GM18498 (cell line): Measurements from ENCODE around the gene CACNA1B.
"Not testable (repeated sequence)": the region's sequence is repeated elsewhere in the genome, so short reads cannot be mapped to it uniquely, and the experiment has no call there.

ENCODE experiments used
- ATAC-seq: cut with Tn5 transposase; IDR thresholded peaks from one replicate; pipeline ENCODE4 v1.9.1; 2021; ENCODE audit warnings: mild to moderate bottlenecking, moderate library complexity; ENCODE audit not compliant: unreplicated experiment

Gene CACNA1B

DNA sequence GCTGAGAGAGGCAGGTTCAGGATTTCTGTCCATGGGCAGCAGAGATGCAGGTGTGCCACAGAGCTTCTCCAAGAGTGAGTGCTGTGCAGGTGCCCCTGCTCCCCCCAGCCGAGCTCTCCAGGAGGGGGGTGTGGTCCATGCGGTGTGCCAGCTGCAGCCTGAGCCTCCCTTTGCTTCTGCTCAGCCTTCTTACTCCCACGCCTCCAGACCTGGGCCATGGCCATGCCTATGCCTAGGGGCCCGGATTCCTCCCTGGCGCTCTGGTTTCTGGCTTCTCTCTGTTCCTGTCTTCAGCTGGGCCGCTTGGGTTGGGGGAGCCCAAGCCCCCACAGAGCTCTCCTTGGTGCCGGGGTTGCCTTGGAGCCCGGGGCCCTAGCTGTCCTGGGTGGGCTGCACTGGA lies 133.3 kb downstream of the CACNA1B start:
- ATAC-seq, result no peak

DNA sequence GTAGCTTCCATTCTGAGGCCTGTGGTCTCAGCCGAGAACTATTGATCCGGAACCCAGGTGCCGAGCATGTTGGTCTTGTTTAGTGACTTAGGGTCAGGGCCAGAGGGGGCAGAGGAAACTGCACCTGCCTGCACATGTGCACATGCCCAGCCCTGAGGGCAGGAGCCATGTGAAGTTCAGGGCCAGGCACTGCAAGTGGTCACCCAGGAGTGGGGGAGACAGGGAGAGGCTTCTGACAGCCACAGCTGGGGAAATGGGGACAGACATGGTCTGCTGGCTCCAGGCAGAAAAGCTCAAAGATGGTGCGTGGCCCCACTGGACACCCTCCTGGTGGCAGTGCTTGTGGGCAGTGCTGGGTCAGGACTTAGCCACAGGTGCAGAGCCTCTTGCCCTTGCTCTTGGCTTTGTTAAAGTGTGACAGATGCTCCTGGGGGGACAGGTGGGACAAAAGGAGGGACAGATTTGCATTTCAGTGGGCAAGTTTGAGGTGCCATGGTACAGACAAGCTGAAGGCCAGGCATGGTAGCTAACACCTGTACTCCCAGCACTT lies 134.4 kb downstream of the CACNA1B start:
- no peak for ATAC-seq

DNA sequence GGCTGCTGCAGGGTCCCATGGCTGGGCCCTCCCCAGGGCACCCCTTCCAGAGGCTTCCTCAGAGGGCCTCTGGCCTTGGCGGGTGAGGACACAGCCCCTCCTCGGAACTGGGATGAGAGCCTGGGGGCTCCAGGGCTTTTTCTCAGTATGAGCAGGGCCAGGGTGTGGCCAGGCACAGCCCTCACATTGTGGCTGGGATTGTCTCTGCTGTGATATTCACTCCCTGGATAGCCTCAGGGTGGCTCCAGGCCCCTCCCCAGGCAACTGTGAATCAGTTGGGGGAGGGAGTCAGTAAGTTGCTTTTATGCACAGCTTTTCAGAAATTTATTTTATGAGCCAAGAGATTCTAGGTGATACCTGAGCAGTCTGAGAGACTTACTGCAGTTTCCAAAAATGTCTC lies 135.7 kb downstream of the CACNA1B start:
- no peak for ATAC-seq

DNA sequence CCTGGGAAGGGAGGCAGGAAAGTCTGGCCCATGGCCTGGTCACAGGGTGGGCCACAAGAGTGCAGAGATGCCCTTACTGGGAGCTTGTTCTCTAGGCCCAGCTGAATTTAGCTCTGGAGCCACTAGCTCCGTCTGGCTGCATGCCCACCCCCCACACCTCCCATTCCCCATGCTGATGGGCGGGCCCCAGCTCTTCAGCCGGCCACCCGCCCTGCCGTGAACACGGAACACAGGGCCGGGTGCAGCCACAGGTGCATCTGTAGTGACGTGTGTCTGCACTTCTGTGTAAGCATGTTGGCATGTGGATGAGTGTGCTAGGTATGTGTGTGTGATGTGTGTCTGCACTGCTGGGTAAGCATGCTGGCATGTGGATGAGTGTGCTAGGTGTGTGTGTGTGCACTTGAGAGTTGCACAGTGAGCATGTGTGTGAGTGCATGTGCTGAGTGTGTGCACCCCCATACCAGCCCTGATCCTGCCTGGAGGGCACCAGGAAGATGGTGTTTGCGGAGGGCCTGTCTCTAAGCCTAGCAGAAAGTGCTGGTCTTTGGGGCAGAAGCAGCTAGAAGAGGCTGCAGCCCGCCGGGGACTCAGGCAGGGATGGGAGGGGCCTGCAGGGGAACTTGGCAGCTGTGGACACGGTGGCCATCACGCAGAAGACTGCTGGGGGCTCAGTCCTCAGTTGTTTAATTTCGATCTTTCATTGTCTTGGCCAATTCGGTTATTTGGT lies 136.4 kb downstream of the CACNA1B start:
- no peak for ATAC-seq

DNA sequence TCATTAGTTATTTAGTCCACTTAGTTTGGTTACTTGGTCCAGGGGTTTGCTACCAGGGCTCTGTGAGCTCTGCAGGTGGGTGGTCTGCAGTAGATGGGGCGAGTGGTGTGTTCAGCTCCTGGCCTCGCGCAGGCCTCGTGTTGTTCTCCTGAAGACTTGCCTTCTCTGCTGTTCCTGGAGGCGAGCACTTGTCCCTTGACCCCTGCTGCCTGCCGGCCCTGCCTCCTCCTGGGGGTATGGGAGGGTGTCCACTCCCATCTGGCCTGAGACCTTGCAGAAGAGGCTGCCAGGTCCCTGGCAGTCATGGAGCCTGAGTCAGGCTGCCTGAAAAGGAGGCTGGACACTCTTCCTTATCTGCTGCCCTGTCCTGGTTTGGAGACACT lies 137.0 kb downstream of the CACNA1B start:
- ATAC-seq, result no peak

DNA sequence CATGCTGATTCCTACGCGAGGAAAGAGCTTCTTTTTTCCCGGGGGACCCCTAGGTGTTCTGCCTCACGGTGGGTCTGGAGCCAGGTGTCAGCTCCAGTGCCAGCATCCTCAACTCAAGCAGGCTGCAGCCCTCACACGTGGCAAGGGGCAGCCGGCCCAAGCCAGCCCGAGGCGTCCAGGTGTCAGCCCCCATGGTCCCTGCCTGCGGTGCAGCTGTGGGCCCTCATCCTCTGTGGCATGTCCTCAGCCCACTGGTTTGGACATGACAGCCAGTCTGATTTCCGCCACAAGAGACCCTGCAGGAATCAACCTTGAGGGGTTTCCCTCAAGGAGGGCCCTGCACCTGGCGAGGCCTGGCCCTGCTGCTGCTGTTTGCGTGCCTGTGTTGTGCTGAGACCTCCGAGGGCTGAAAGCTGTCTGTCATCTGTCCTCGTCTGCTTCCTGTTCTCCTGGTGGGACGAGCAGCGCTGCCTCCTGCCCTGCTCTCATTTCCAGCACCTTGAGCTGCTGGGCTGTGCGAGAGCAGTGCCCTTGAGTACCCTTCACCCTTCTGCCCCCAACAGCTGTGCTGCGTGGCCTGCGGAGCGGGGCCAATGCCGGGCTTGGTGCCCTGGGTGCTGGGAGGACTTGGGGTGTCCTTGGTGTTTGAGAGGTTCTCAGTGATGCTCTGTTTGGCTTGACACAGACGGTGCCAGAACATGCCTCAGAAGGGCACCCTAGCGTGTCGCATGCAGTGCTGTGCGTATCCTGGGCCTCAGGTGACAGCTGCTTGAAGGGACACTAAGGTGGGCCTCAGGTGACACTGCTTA lies 137.6 kb downstream of the CACNA1B start:
- no peak for ATAC-seq

DNA sequence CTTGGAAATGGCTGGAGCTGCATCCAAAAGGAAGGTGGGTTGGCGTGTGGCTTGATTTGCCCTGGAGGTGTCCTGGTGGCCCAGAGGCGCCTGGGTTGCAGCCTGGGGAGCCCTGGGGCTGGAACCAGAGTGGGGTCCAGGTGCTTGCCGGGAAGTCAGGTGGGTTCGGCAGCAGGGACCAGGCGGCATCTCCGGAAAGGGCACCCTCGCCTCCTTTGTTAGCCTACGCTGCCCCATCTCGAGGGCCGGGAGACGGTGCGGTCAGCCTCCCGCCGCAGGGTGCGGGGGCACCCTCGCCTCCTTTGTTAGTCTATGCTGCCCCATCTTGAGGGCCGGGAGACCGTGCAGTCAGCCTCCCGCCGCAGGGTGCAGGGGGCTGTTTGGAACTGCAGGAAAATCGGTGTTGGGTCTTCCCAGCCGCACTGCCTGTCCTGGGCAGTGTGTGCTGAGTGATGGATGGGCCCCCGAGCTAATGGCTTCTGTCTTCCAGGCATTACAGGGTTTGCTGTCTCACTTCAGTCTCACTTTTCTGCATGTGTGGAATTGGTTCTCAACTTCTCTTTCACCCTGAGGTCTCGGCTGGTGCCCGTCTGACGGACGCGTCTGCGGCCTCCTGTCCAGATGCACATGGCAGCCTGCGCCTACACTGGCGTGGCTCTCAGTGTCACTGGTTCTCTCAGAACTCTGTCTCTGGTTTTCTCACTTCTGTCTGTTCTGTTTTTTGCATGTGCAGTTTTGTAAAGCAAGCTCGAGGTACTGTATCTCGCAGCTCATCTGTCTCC lies 139.0 kb downstream of the CACNA1B start:
- no peak for ATAC-seq

DNA sequence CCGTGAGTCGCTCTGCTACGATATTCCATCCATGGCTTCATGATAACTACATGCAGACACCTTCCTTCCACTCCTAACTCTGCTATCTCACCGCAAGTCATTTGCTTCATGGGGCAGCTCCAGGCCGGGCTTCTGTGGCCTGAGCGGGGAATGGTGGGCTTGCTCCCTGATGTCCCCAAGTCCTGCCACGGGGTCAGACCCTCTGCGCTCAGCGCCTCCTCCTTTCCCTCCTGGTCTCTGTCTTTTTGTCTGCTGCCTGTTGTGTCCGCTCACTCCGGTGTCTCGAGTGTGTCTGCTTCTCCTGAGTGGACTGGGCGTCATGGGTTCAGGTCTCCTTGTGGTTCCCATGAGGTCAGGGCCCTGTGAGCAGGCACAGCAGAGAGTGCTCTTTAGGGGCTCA lies 139.6 kb downstream of the CACNA1B start:
- ATAC-seq, result no peak

DNA sequence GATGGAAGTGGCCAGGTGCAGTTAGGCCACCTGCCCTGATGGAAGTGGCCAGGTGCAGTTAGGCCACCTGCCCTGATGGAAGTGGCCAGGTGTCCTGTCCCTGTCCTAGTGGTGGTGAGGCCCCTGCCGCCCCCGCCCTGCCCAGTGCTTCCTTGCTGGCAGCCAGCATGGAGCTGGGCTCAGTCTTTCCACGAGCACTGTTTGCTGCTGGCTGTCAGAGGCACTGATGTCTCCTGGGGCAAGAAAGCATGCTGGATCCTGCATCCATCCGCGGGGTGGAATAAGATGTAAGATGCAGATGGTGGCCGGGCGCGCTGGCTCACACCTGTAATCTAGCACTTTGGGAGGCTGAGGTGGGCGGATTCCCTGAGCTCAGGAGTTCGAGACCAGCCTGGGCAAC lies 141.9 kb downstream of the CACNA1B start:
- ATAC-seq, result not testable (repeated sequence)

DNA sequence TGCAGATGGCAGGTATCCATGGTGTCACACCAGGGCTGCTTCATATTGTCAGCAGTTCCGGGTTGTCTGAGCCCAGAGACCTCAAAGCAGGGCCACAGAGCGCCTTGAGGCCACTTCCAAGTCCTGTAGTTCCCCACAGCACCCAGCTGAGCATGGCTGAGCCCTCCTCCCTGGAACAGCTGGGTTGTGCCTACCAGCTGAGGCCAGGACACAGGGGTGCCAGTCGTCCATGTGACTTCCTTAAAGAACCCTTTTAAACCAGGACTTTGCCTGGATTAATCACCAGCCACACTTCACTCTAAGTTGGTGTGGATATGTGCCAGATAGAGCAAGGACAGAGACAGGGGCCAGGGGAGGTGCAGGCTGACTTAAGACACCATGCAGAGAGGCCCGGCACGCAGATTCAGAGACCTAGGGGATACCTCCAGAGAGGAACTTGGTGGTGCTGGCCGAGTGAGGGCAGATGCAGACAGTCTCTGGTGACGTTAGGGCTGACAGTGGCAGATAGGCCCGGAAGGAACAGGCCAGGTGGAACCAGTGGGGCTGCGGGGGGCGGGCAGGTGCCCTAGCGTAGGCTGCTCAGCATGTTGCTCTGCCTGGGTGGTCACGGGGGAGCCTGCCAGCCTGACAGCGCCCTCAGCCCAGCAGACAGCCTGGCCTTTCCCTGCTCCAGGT lies 142.7 kb downstream of the CACNA1B start:
- no peak for ATAC-seq

DNA sequence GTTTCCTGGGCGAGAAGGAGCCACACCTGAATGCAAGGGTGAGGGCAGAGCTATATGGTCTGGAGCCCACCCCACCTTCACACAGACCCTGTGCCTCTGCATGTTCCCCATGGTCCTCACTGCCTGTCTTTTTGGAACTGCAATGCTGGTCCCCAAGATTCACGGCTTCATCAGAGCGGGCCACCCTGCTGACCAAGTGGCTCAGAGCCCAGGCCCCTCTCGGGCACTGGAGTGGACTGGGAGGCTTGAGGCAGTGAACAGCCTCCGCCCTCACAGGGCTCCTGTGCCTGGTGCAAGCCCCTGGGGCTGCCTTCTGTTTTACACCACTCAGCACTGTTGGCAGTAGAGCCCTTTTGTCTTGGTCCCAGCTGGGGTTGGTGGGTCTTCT lies 143.2 kb downstream of the CACNA1B start:
- no peak for ATAC-seq

DNA sequence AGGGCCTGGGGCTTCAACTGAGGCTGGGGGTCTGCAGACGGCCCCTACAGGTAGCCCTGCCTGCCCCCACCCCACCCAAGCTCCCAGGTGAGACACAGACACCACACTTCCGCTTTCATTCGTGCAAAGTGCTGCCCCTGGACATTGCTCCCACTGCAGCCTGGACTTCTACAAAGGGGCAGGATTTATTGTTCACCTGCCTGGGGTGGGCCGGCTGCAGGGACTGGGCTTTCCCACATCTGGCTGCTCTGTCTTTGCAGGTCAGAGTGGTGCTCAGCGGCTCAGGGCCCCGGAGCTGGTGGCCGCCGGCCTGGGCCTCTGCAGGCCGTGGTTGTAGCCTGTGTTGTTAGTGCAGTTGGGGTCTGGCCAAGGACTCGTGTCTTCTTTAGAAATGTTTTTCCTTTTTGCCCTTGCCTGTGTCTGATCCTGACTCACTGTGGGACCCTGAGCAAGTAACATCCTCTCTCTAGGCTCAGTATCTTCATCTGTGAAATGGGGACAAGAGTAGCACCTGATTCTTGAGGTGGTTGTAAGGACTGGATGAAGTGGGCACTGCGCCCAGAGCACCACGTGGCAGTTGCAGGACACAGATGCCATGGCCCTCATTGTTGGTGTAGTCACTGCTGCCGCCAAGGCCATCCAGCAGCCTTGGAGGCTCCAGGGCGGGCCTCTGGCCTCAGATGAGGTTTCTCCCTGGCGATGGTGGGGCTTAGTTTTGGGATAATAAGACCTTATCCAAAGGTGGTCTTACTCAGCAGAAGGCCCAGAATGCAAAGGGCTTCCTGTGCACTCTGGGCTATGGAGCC lies 143.9 kb downstream of the CACNA1B start:
- ATAC-seq, result no peak

DNA sequence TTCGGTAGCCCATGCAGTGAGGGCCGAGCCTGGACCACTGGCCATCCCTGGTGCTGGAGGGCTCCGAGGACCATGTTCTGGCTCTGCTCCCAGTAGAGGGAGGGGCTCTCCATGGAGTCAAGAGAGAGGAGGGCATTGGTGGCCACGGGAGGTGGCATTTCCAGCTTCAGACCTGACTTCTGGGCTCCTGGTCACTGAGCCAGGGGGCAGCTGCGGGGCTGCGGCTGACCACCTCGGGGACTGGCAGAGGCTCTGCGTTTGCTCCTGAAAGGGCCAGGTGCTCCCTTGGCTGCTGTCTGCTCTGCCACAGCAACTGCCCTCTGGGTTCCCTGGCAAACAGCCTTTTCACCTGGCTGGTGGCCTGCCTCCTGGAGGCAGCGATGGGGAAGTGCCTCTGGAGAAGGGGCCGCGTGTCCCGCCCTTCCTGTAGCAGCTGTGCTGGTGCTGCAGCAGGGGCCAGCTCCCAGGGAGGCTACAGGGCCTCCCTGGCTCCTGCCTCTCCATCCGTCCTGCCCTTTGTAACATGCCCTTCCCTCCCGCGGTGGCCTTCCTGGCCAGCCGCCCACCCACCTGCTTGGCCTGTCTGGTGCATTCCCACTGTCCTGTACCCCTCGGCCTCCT lies 144.6 kb downstream of the CACNA1B start:
- ATAC-seq, result no peak

DNA sequence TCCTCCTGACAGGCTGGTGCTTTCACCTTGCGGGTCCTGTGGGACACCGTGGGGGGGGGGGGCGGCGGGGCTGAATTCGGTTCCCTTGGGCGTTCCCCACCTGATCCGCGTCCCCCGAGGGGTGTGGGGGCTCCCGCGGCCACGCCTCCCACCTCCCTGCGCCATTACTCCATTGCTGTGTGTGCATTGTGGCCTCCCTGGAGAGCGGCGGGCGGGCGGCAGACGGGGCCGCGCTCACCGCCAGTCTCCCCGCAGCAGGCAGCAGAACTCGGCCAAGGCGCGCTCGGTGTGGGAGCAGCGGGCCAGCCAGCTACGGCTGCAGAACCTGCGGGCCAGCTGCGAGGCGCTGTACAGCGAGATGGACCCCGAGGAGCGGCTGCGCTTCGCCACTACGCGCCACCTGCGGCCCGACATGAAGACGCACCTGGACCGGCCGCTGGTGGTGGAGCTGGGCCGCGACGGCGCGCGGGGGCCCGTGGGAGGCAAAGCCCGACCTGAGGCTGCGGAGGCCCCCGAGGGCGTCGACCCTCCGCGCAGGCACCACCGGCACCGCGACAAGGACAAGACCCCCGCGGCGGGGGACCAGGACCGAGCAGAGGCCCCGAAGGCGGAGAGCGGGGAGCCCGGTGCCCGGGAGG lies 145.3 kb downstream of the CACNA1B start:
- ATAC-seq, result no peak

DNA sequence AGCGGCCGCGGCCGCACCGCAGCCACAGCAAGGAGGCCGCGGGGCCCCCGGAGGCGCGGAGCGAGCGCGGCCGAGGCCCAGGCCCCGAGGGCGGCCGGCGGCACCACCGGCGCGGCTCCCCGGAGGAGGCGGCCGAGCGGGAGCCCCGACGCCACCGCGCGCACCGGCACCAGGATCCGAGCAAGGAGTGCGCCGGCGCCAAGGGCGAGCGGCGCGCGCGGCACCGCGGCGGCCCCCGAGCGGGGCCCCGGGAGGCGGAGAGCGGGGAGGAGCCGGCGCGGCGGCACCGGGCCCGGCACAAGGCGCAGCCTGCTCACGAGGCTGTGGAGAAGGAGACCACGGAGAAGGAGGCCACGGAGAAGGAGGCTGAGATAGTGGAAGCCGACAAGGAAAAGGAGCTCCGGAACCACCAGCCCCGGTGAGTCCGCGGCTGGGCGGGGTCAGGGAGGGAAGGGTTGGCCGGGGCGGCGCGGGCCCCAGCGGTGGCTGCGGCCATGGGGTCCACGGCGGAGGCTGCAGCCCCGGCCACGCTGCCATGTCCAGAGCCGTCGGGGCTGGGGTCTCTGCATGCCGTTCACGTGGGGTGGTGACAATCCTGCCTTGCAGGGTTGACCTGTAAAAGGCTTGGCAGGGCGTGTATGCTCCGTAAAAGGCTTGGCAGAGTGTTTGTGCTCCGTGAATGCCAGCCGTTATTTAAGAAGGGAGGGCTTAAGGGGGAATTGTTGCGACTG lies 146.0 kb downstream of the CACNA1B start:
- ATAC-seq, result no peak

DNA sequence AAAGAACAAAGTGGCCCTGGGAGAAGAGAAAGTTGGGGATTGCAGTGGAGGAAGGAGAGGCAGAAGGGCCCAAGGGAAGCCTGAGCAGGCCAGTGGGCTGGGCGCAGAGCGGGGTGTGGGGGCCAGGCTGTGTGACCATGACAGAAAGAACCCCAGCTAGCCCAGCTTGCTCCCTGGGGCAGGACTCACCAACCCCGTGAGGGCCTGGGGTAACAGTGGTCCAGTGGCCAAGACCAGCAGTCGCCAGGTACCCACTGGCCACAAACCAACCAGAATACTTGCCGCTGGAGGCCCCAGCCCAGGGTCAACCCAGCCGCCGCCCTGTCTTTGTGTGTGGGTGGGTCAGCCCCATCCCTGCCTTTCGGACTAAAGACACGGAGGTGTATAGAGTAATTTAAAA lies 146.5 kb downstream of the CACNA1B start:
- ATAC-seq, result no peak

DNA sequence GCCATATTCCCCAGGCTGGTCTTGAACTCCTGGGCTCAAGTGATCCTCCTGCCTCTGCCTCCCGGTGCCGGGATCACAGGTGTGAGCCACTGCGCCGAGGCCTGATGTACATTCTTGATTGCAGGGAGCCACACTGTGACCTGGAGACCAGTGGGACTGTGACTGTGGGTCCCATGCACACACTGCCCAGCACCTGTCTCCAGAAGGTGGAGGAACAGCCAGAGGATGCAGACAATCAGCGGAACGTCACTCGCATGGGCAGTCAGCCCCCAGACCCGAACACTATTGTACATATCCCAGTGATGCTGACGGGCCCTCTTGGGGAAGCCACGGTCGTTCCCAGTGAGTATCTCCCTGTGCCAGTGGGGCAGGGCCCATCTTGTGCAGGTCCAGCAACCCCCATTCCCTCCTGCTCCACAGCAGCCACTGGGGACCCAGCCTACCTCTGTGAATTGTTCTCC lies 147.3 kb downstream of the CACNA1B start:
- ATAC-seq, result no peak

DNA sequence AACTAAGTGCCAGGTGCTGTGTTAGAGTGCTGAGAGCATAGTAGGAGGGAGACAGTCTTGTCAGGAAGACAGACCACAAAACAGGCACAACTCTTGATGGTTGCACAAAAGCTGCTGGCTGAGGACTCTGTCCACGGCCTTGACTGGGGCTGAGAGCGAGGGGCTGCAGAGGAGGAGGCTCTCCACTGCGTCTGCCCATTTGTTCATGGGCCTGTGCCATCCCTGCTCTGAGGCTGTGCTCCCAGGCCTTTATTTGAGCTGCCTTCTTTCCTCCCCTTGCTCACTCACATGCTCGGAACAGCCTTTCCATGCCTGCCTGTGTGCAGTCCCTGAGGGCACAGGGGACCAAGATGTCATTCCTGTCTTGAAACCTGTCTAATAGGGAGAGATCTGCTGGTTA lies 147.8 kb downstream of the CACNA1B start:
- ATAC-seq, result no peak
